SK-N-SH (cell line): ENCODE measurements around the gene NPAS3. TPM values are rescaled to one million over a fixed set of nuclear protein-coding genes. Genes with fewer than 3 reads are reported as not detected.

Experiments
- CTCF ChIA-PET: fragments of 300-600, 350-600 bp; formaldehyde crosslinking; extraction: SDS; loops from one replicate; lab custom pipeline; 2021; lab: Yijun Ruan, JAX
- POLR2A ChIA-PET: fragments of 350-600 bp; sonication (Branson Sonifier 250); formaldehyde crosslinking; extraction: SDS; loops from one replicate; lab custom pipeline; 2020; ENCODE audit warnings: antibody characterized with exemption, inconsistent platforms; lab: Yijun Ruan, JAX
- DNase-seq: peaks from one replicate; pipeline ENCODE4 v3.0.0; 2012
- H2AFZ ChIP-seq: fragments of 200-600 bp; sonication (generic); 2 replicates; pipeline ENCODE4 v1.8.1; 2016; ENCODE audit warnings: antibody characterized with exemption, mild to moderate bottlenecking, low read depth
- H3F3A ChIP-seq: fragments of 200-600 bp; sonication (generic); replicated peaks from 2 replicates; pipeline ENCODE3; 2016; ENCODE audit warnings: antibody characterized with exemption, mild to moderate bottlenecking; ENCODE audit not compliant: insufficient read depth
- H3K27ac ChIP-seq, 2 experiments: fragments of 200-500 bp in 1 of 2; fragments of 200-600 bp in 1 of 2; sonication (Bioruptor generic) in 1 of 2; sonication (generic), shearing (Covaris generic) in 1 of 2; 2 replicates each; pipeline versions ENCODE4 v1.5.1 to v1.6.1; 2014 to 2016; ENCODE audit warnings: low read depth in 2 of 2, inconsistent platforms in 1 of 2, low read length in 1 of 2, mild to moderate bottlenecking in 1 of 2, mixed read lengths in 1 of 2
- H3K27me3 ChIP-seq: fragments of 200-600 bp; sonication (generic), shearing (Covaris generic); 2 replicates; pipeline ENCODE4 v1.6.1; 2016; ENCODE audit warnings: mixed run types; ENCODE audit not compliant: insufficient read depth
- H3K36me3 ChIP-seq, 2 experiments: fragments of 200-500 bp in 1 of 2; fragments of 200-600 bp in 1 of 2; sonication (Bioruptor generic) in 1 of 2; sonication (generic) in 1 of 2; replicated peaks in 1 of 2; 2 replicates each; pipeline versions ENCODE3 to v1.5.1; 2014 to 2016; ENCODE audit warnings: low read length in 1 of 2, mild to moderate bottlenecking in 1 of 2; ENCODE audit not compliant: insufficient read depth in 2 of 2, control insufficient read depth in 1 of 2
- H3K4me1 ChIP-seq, 2 experiments: fragments of 200-500 bp in 1 of 2; fragments of 200-600 bp in 1 of 2; sonication (Bioruptor generic) in 1 of 2; sonication (generic), shearing (Covaris generic) in 1 of 2; 2 replicates each; pipeline versions ENCODE4 v1.5.1 to v1.6.1; 2014 to 2016; ENCODE audit warnings: low read depth in 1 of 2, low read length in 1 of 2, mixed run types in 1 of 2; ENCODE audit not compliant: insufficient read depth in 2 of 2, control insufficient read depth in 1 of 2
- H3K4me2 ChIP-seq: fragments of 200-600 bp; sonication (generic), shearing (Covaris generic); 2 replicates; pipeline ENCODE4 v1.6.1; 2017; ENCODE audit warnings: mixed run types
- H3K4me3 ChIP-seq, 2 experiments: fragments of 200-500 bp in 1 of 2; fragments of 200-600 bp in 1 of 2; sonication (Bioruptor generic) in 1 of 2; sonication (generic), shearing (Covaris generic) in 1 of 2; 2 replicates each; pipeline versions ENCODE4 v1.5.1 to v1.8.1; 2014 to 2016; ENCODE audit warnings: low read depth in 2 of 2, inconsistent platforms in 1 of 2, low read length in 1 of 2, mild to moderate bottlenecking in 1 of 2, mixed read lengths in 1 of 2, moderate library complexity in 1 of 2
- H3K79me2 ChIP-seq: fragments of 200-600 bp; sonication (generic); 2 replicates; pipeline ENCODE4 v1.8.1; 2017; ENCODE audit warnings: mild to moderate bottlenecking; ENCODE audit not compliant: insufficient read depth
- H3K9ac ChIP-seq: fragments of 200-600 bp; sonication (generic); 2 replicates; pipeline ENCODE4 v1.6.1; 2017; ENCODE audit warnings: mixed run types
- H3K9me2 ChIP-seq: fragments of 200-600 bp; sonication (generic); 2 replicates; pipeline ENCODE4 v1.6.1; 2017; ENCODE audit warnings: mixed run types
- H3K9me3 ChIP-seq: fragments of 200-600 bp; sonication (generic); 2 replicates; pipeline ENCODE4 v1.6.1; 2017; ENCODE audit warnings: mixed run types, mild to moderate bottlenecking, moderate library complexity
- H4K20me1 ChIP-seq: fragments of 200-600 bp; sonication (generic); 2 replicates; pipeline ENCODE4 v1.6.1; 2017; ENCODE audit warnings: mild to moderate bottlenecking, mixed run types; ENCODE audit not compliant: insufficient read depth
- CHD2 ChIP-seq: fragments of 150-350 bp; IDR thresholded peaks from 2 replicates; pipeline ENCODE4 v1.6.1; 2018; ENCODE audit warnings: low read length; ENCODE audit not compliant: partially characterized antibody
- ELF1 ChIP-seq: IDR thresholded peaks from 2 replicates; pipeline ENCODE4 v1.4.0; 2012
- EP300 ChIP-seq, 2 experiments: IDR thresholded peaks; 2 replicates each; pipeline versions ENCODE4 v1.4.0 to v1.6.1; 2012; ENCODE audit warnings: borderline replicate concordance in 1 of 2, low read depth in 1 of 2, low read length in 1 of 2
- EZH2phosphoT487 ChIP-seq: fragments of 200-600 bp; sonication (generic); IDR thresholded peaks from 2 replicates; pipeline ENCODE4 v1.6.1; 2017; ENCODE audit warnings: low read depth, mixed run types, mild to moderate bottlenecking, antibody characterized with exemption, moderate library complexity, borderline replicate concordance
- FOXM1 ChIP-seq: IDR thresholded peaks from 2 replicates; pipeline ENCODE4 v1.4.0; 2012; ENCODE audit warnings: low read depth, mild to moderate bottlenecking
- GABPA ChIP-seq: IDR thresholded peaks from 2 replicates; pipeline ENCODE4 v1.4.0; 2012; ENCODE audit warnings: low read depth, mild to moderate bottlenecking
- GATA2 ChIP-seq: sonication (generic); formaldehyde crosslinking; IDR thresholded peaks from 2 replicates; pipeline ENCODE4 v1.5.0; 2020; ENCODE audit warnings: mild to moderate bottlenecking, missing genetic modification reagents
- JUND ChIP-seq: IDR thresholded peaks from 2 replicates; pipeline ENCODE4 v1.4.0; 2012
- NFIC ChIP-seq: IDR thresholded peaks from 2 replicates; pipeline ENCODE4 v1.4.0; 2012; ENCODE audit warnings: borderline replicate concordance
- POLR2AphosphoS5 ChIP-seq: IDR thresholded peaks from 2 replicates; pipeline ENCODE4 v1.6.1; 2012; ENCODE audit warnings: low read depth, low read length
- RAD21 ChIP-seq: IDR thresholded peaks from 2 replicates; pipeline ENCODE4 v1.6.1; 2012; ENCODE audit warnings: mild to moderate bottlenecking, low read length
- RCOR1 ChIP-seq: fragments of 150-350 bp; IDR thresholded peaks from 2 replicates; pipeline ENCODE4 v1.6.1; 2017; ENCODE audit warnings: antibody characterized with exemption, low read length
- RXRA ChIP-seq: IDR thresholded peaks from 2 replicates; pipeline ENCODE4 v1.4.0; 2012; ENCODE audit warnings: low read depth, mild to moderate bottlenecking, borderline replicate concordance
- SMC3 ChIP-seq: IDR thresholded peaks from 2 replicates; pipeline ENCODE4 v1.6.1; 2012; ENCODE audit warnings: low read depth, low read length, improper control_type of control experiment
- WGBS: methylation state at CpG from one replicate; pipeline ENCODE4 v1.1.6; 2017; ENCODE audit warnings: low lambda C conversion rate; 5-methylcytosine and 5-hydroxymethylcytosine counted together
- polyA plus RNA-seq, 3 experiments: library from polyadenylated mRNA; depleted of rRNA; stranded (reverse); fragments of >200 nt; gene quantifications; 2 replicates each; pipeline ENCODE4 v1.2.3, GENCODE V29; 2012
- TF ChIP-seq, protein P1 (sequence below): fragments of 150-350 bp; IDR thresholded peaks from 2 replicates; pipeline ENCODE4 v1.6.1; 2017; ENCODE audit warnings: antibody characterized with exemption, low read length, low read depth, borderline replicate concordance
- TF ChIP-seq, protein P2 (sequence below): fragments of 200-600 bp; sonication (generic); IDR thresholded peaks from 2 replicates; pipeline ENCODE4 v1.6.1; 2017; ENCODE audit warnings: antibody characterized with exemption, mild to moderate bottlenecking, moderate library complexity
- TF ChIP-seq, protein P3 (sequence below): fragments of 150-350 bp; IDR thresholded peaks from 2 replicates; pipeline ENCODE4 v1.6.1; 2016; ENCODE audit warnings: mild to moderate bottlenecking, low read depth, low read length
- TF ChIP-seq, protein P4 (sequence below): IDR thresholded peaks from 2 replicates; pipeline ENCODE4 v1.4.0; 2012; ENCODE audit warnings: low read depth, borderline replicate concordance

The NPAS3 gene
- polyA plus RNA-seq, 1 of the 3 experiments (the other 2 are of a cell fraction), result 4.3 TPM

DNA sequence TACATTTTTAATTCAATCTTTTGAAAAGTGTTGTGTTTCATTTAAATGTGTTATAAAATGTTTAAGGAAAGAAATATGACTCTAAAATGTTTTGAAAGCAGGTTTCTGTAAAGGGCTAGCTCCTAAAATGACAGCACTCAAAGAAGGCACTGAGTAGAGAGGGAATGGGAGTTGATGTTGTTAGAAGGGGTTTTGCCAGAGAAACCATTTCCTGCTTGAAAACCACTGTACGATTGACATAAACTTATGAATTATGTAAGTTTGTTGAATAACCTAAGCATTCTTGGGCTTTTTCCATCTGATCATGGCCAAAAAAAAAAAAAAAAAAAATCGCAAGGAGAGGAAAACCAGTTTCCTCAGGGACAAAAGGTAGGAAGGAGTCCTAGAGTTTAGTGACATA, 778.2 kb downstream of the NPAS3 start:
- H3K9ac ChIP-seq, result no peak overlapping the region
- no peak overlapping the region for H3K4me3 ChIP-seq
- CTCF ChIA-PET, result interaction anchor here (0.6 kb wide), 1 partner anchor 9 kb away, joined by 3 read pairs; no protein-coding TSS in a partner anchor
- 85% methylated on average over 2 of the region's 2 CpGs for WGBS
- POLR2A ChIA-PET, result no interaction called here
- no peaks in the 10 kb centered on the region for H3K27me3 ChIP-seq
- no peaks in the 10 kb centered on the region for H4K20me1 ChIP-seq
- no peak for TF ChIP-seq EZH2phosphoT487
- TF ChIP-seq RXRA, result no peak
- H3K27ac ChIP-seq, result no peak overlapping the region
- no peaks in the 10 kb centered on the region for H3K36me3 ChIP-seq
- H2AFZ ChIP-seq, result no peak overlapping the region
- H3K4me2 ChIP-seq, result no peak overlapping the region
- peaks cover 7% of the 10 kb centered on the region for H3F3A ChIP-seq
- H3K9me3 ChIP-seq, result no peaks in the 10 kb centered on the region
- no peaks in the 10 kb centered on the region for H3K79me2 ChIP-seq
- peaks cover 6 to 7% of the 10 kb centered on the region in 2 experiments for H3K4me1 ChIP-seq
- DNase-seq, result no peak
- no peaks in the 10 kb centered on the region for H3K9me2 ChIP-seq

DNA sequence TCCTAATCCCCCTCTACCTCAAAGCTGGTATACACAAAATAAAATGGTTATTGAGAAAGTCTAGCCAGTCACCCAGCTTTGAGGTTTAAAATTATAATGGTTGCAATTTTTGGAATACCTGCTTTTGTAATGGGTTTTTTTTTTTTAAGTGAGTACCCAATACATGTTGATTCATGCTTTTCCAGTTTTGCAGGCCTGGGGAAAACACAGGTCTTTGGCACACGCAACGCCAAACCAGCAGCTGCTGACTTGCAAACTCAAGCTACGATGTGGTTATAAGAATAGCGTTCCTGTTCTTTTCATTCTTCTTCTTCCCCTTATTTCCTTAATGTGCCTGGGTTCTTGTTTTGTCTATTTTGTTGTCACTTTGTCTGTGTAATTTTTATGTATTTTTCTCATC, 779.2 kb downstream of the NPAS3 start:
- TF ChIP-seq, protein P1, sequence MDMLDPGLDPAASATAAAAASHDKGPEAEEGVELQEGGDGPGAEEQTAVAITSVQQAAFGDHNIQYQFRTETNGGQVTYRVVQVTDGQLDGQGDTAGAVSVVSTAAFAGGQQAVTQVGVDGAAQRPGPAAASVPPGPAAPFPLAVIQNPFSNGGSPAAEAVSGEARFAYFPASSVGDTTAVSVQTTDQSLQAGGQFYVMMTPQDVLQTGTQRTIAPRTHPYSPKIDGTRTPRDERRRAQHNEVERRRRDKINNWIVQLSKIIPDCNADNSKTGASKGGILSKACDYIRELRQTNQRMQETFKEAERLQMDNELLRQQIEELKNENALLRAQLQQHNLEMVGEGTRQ, result no peak
- TF ChIP-seq POLR2AphosphoS5 (no peak), CHD2 (no peak), SMC3 (no peak), RAD21 (no peak), NFIC (no peak), GATA2 (CRISPR knock-in tag) (no peak), JUND (no peak), RCOR1 (no peak), ELF1 (no peak), EP300 (IDR thresholded peaks at IDR 0.05; ENCODE audit: borderline replicate concordance in 1 of 2, low read depth in 1 of 2, low read length in 1 of 2) (no peak), FOXM1 (no peak), GABPA (no peak)
- TF ChIP-seq, protein P2, sequence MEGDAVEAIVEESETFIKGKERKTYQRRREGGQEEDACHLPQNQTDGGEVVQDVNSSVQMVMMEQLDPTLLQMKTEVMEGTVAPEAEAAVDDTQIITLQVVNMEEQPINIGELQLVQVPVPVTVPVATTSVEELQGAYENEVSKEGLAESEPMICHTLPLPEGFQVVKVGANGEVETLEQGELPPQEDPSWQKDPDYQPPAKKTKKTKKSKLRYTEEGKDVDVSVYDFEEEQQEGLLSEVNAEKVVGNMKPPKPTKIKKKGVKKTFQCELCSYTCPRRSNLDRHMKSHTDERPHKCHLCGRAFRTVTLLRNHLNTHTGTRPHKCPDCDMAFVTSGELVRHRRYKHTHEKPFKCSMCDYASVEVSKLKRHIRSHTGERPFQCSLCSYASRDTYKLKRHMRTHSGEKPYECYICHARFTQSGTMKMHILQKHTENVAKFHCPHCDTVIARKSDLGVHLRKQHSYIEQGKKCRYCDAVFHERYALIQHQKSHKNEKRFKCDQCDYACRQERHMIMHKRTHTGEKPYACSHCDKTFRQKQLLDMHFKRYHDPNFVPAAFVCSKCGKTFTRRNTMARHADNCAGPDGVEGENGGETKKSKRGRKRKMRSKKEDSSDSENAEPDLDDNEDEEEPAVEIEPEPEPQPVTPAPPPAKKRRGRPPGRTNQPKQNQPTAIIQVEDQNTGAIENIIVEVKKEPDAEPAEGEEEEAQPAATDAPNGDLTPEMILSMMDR, result no peak
- TF ChIP-seq, protein P3, sequence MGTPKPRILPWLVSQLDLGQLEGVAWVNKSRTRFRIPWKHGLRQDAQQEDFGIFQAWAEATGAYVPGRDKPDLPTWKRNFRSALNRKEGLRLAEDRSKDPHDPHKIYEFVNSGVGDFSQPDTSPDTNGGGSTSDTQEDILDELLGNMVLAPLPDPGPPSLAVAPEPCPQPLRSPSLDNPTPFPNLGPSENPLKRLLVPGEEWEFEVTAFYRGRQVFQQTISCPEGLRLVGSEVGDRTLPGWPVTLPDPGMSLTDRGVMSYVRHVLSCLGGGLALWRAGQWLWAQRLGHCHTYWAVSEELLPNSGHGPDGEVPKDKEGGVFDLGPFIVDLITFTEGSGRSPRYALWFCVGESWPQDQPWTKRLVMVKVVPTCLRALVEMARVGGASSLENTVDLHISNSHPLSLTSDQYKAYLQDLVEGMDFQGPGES, result no peak
- TF ChIP-seq, protein P4, sequence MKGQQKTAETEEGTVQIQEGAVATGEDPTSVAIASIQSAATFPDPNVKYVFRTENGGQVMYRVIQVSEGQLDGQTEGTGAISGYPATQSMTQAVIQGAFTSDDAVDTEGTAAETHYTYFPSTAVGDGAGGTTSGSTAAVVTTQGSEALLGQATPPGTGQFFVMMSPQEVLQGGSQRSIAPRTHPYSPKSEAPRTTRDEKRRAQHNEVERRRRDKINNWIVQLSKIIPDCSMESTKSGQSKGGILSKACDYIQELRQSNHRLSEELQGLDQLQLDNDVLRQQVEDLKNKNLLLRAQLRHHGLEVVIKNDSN, result no peak
- no peak for DNase-seq
- CTCF ChIA-PET, result no interaction called here

More for the DNA sequence above, 779.2 kb downstream of the NPAS3 start:
- Histone ChIP-seq H3K4me2 (no peak overlapping the region), H3K27me3 (no peaks in the 10 kb centered on the region), H2AFZ (no peak overlapping the region), H3K9me3 (no peaks in the 10 kb centered on the region), H3K79me2 (no peaks in the 10 kb centered on the region), H3K9ac (no peak overlapping the region), H3F3A (peaks cover 7% of the 10 kb centered on the region), H3K27ac (no peak overlapping the region), H3K9me2 (no peaks in the 10 kb centered on the region), H3K36me3 (no peaks in the 10 kb centered on the region), H3K4me3 (no peak overlapping the region), H3K4me1 (peaks cover 6 to 7% of the 10 kb centered on the region in 2 experiments), H4K20me1 (no peaks in the 10 kb centered on the region)
- POLR2A ChIA-PET, result no interaction called here
- 89% methylated on average over 4 of the region's 4 CpGs for WGBS
